Activated naive CD8-positive, alpha-beta T cell (primary cell): ENCODE results near the gene ANKRD44.

ENCODE experiments used
- H3K27ac Mint-ChIP-seq: one replicate; pipeline ENCODE4 v1.8.0; 2021; ENCODE audit warnings: mixed read lengths
- H3K27me3 Mint-ChIP-seq: one replicate; pipeline ENCODE4 v1.8.0; 2021; ENCODE audit warnings: mixed read lengths
- H3K36me3 Mint-ChIP-seq: one replicate; pipeline ENCODE4 v1.8.0; 2021; ENCODE audit warnings: mixed read lengths
- H3K4me1 Mint-ChIP-seq: one replicate; pipeline ENCODE4 v1.8.0; 2021; ENCODE audit warnings: low read depth, mixed read lengths
- H3K4me3 Mint-ChIP-seq: one replicate; pipeline ENCODE4 v1.8.0; 2021; ENCODE audit warnings: mild to moderate bottlenecking, mixed read lengths
- H3K9me3 Mint-ChIP-seq: one replicate; pipeline ENCODE4 v1.8.0; 2021; ENCODE audit warnings: low read depth, mixed read lengths

The ANKRD44 gene

DNA sequence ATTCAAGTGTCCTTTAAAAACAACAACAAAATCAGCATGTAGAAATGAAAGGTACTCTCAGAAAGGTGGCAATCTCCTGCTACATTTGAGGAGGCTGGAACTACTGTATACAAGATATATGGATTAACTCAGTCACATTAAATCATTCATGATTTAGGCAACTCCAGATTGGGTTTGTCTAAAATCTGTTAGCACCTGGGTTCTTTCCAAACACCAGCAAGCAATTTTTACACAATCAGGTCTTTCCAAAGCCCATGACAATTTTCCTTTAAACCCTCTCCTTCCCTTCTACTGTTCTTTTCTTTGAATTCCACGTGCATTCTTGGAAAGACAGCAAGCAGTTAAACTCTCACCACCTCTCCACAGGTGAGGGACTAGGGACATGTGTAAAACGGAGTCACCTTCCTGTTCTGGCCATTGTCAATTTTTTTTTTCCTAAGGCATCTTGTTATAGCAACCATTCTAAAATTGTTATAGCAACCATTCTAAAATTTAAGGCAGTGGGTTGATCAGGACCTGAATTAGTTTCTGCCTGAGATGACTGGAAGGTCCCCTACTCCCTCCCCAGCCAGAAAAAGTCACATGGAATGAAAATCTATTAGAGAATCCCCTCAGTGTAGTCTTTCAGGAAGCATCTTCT is 113.9 kb downstream of the ANKRD44 start:
- Mint-ChIP-seq H3K27ac (peak overlapping the region; percentile 98), H3K27me3 (no peaks in the 10 kb centered on the region), H3K4me1 (peaks cover 90% of the 10 kb centered on the region), H3K9me3 (no peaks in the 10 kb centered on the region), H3K4me3 (peak overlapping the region; percentile 85), H3K36me3 (peaks cover 5% of the 10 kb centered on the region)

DNA sequence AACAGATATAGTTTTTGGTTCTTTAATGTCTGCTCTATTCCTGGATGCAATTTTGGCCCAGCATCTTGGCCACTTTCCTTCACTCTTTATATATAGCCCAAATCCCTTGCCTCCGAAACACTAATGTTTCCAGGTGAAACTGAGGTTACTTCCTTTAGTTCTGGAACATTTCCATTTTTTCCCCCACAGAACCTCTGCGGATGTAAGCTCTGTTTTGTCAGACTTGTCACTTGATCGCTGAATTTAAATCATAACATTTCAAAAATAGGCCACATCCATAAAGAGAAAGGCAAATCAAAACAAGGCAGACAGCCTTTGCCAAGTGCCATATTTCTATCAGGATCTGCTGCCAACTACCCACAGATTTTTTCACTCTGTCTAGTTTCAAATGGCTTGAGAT is 115.1 kb downstream of the ANKRD44 start:
- Mint-ChIP-seq H3K27me3 (no peaks in the 10 kb centered on the region), H3K36me3 (peaks cover 5% of the 10 kb centered on the region), H3K27ac (peak overlapping the region; percentile 98), H3K4me1 (peaks cover 90% of the 10 kb centered on the region), H3K4me3 (peak overlapping the region; percentile 85), H3K9me3 (no peaks in the 10 kb centered on the region)

DNA sequence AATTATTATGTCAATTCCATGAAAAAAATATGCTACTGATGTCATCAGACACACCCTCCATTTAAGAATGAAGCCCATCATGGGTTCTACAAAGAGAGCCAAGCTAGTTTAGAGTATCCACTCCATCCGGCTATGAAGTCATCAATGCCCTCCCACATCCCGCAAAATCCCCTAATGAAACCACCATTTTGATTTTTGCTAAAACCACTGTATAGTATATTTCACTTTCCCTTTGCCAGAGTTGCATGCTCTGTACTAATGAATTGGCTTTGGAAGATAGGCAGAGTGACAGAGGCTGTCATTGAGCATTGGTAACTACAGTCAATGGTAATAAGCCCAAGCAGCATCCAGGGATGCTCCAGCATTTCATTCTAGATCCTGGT is 118.6 kb downstream of the ANKRD44 start:
- Mint-ChIP-seq H3K36me3 (peaks cover 2% of the 10 kb centered on the region), H3K4me1 (peaks cover 90% of the 10 kb centered on the region), H3K4me3 (peak overlapping the region; percentile 2), H3K9me3 (no peaks in the 10 kb centered on the region), H3K27ac (peak overlapping the region; percentile 87), H3K27me3 (no peaks in the 10 kb centered on the region)

DNA sequence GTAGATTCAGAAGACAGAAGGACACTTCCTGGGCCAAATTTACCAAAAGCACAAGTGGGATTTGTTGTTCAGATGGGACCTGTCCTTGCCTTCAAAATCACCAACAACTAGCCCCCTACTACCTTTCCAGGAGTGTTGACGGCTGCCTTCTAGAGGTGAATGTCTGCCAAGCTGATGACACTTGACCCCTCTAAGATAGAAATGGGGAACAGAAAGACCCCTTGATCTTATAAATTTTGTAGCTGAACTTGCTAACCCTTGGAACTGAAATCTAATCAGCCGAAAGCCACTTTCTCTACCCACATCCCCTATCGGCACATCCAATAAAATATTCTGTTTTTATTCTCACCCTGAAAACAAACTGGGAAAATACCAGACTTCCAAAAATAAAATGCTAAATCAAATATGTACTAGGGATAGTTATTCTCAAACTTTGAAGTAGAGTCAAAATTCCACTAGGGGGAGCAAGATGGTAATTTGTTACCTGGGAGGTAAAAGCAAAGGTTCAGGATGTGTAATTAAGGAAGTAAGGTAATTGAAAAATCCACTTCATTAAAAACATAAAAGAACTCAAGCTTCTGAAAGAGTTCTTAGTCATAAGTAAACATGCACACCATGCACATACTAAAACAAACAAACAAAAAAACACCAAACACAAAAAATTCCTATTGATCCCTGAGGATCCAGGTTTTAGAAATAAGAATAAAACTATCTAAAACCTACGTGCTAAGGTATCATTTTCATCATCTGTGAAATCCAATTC is 119.2 kb downstream of the ANKRD44 start:
- peaks cover 2% of the 10 kb centered on the region for H3K36me3 Mint-ChIP-seq
- H3K4me3 Mint-ChIP-seq = peak overlapping the region; percentile 31
- no peaks in the 10 kb centered on the region for H3K27me3 Mint-ChIP-seq
- H3K9me3 Mint-ChIP-seq = no peaks in the 10 kb centered on the region
- peak overlapping the region; percentile 87 for H3K27ac Mint-ChIP-seq
- peaks cover 87% of the 10 kb centered on the region for H3K4me1 Mint-ChIP-seq

DNA sequence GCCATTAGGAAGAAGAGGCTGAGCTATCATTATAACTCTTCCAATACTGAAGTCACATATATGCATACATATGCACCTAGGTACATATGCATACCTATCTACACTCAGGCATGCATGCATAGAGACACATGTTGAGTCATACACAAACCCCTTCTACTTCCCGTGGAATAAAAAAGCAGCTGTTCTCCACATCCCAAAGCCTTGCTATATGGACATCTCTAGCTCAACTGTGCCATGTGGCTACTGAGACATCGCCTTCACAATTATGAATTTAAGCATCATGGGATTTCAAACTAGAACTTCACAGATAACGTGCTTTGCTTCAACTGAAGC is 120.5 kb downstream of the ANKRD44 start:
- peak overlapping the region; percentile 89 for H3K27ac Mint-ChIP-seq
- peaks cover 87% of the 10 kb centered on the region for H3K4me1 Mint-ChIP-seq
- no peaks in the 10 kb centered on the region for H3K27me3 Mint-ChIP-seq
- H3K36me3 Mint-ChIP-seq = peaks cover 7% of the 10 kb centered on the region
- no peaks in the 10 kb centered on the region for H3K9me3 Mint-ChIP-seq
- no peak overlapping the region for H3K4me3 Mint-ChIP-seq

DNA sequence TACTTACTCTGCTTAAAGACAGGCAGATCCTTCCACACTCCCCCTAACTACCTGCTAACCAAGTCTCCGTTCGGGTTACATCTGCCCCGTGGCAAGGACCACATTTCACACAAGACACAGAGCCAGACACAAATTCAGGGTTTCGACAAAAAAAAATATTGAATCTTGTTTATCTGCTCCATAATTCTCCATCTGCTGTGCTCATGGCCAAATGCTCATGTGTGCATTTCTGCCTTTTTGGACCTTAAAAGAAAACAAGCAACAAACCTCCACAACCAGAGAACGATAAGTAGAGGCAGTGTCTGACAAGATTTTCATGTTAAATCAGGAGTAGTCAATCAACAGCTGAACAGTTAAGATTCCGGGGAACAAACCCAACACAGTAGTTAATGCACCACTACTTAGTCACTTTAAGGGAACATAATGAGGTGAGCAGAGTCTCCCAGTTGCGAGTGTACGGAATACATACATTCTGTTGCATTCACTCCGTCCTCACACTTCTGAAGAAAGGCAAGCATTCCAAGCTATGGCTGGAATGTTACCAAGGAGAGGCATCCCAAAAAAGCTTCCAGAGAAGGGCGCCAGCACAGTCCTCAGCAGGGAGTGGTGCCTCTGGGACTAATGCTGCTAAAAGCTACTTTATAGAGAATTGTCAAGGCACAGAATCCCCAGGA is 121.0 kb downstream of the ANKRD44 start:
- peaks cover 7% of the 10 kb centered on the region for H3K36me3 Mint-ChIP-seq
- peak overlapping the region; percentile 9 for H3K4me3 Mint-ChIP-seq
- H3K27me3 Mint-ChIP-seq = no peaks in the 10 kb centered on the region
- H3K9me3 Mint-ChIP-seq = no peaks in the 10 kb centered on the region
- peaks cover 85% of the 10 kb centered on the region for H3K4me1 Mint-ChIP-seq
- H3K27ac Mint-ChIP-seq = peak overlapping the region; percentile 89

DNA sequence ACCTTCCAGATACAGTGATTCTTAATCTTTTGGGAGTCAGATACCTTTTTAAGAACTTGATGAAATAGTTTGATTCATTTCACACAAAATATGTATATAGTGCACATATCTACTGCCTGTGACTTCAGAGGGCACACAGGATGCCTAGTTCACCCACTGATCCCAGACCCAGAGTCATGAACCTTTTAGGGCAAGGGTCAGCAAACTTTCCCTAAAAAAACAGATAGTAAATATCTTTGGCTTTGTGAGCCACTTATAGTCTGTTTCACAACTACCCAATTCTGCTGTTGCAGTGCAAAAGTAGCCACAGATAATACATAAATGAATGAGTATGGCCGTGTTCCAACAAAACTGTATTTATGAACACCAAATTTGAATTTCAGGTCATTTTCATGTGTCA is 124.9 kb downstream of the ANKRD44 start:
- Mint-ChIP-seq H3K4me1 (peaks cover 87% of the 10 kb centered on the region), H3K27ac (peak overlapping the region; percentile 64), H3K27me3 (no peaks in the 10 kb centered on the region), H3K9me3 (no peaks in the 10 kb centered on the region), H3K36me3 (peaks cover 29% of the 10 kb centered on the region), H3K4me3 (no peak overlapping the region)

DNA sequence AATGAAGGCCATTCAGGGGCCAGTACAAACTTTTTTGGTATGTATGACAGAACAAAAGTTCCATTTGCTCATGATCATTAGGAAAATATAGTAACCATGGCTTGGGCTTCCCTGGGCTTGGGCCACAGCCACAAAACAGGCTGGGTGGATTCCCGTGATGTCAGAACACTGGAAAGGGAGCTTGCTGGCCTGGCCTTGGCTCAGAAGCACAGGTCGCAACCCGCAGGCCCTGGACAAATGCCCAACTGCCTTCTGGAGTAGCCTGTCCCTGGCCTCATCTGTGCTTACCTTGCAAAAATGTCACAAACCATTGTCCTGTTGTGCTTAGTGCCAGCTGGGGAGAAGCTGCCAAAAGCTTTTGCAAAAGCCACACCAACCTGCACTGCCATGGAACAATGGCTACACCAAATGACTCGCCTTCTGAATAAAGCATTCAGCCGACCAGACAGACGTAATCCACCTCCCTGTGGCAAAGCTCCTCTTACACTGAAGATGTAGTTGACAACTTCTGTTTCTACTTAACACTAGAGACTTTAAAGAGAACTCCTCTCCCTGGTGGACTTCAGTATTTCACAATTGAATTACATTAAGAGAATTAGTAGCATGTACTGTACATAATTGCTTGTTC is 125.5 kb downstream of the ANKRD44 start:
- Mint-ChIP-seq H3K36me3 (peaks cover 29% of the 10 kb centered on the region), H3K9me3 (no peaks in the 10 kb centered on the region), H3K4me3 (no peak overlapping the region), H3K27ac (peak overlapping the region; percentile 84), H3K27me3 (no peaks in the 10 kb centered on the region), H3K4me1 (peaks cover 87% of the 10 kb centered on the region)

DNA sequence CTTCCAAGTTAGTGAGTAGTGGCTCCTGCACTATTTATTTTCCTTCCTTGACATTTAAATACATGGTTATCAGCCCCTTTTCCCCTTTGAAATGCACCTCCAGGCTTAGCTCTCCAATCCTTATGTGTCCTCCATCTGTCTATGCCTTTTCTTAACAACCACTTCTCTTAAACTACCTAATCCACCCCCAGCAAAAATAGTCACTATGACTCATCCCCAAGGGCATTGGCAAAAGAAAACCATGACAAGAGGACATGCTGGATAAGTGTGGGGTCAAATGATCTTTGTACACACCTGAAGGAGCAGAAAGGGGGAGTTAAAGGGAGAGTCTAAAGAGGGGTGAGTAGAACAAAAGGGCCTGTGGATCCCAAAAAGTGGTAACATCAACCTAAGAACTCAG is 127.2 kb downstream of the ANKRD44 start:
- Mint-ChIP-seq H3K4me1 (peaks cover 83% of the 10 kb centered on the region), H3K9me3 (no peaks in the 10 kb centered on the region), H3K4me3 (no peak overlapping the region), H3K27me3 (no peaks in the 10 kb centered on the region), H3K27ac (peak overlapping the region; percentile 46), H3K36me3 (peaks cover 29% of the 10 kb centered on the region)

DNA sequence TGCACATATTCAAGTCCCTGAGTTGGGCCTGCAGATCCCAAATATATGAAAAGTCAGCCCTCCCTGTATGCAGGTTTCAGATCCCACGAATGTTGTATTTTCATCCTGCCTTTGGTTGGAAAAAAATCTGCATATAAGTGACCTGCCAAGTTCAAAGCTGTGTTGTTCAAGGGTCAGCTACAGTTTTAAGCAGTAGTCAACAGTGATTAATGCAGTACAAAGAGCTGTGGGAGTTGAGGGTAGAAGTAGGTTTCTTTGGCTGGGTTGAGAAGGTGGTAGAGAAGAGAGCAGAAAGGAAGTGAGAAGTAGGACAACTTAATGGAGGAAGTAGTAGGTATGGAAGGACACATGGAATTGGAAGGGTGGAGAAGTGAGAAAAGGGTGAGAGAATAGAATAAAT is 127.9 kb downstream of the ANKRD44 start:
- no peaks in the 10 kb centered on the region for H3K27me3 Mint-ChIP-seq
- H3K4me3 Mint-ChIP-seq = no peak overlapping the region
- peaks cover 76% of the 10 kb centered on the region for H3K4me1 Mint-ChIP-seq
- H3K9me3 Mint-ChIP-seq = no peaks in the 10 kb centered on the region
- peaks cover 29% of the 10 kb centered on the region for H3K36me3 Mint-ChIP-seq
- peak overlapping the region; percentile 46 for H3K27ac Mint-ChIP-seq

DNA sequence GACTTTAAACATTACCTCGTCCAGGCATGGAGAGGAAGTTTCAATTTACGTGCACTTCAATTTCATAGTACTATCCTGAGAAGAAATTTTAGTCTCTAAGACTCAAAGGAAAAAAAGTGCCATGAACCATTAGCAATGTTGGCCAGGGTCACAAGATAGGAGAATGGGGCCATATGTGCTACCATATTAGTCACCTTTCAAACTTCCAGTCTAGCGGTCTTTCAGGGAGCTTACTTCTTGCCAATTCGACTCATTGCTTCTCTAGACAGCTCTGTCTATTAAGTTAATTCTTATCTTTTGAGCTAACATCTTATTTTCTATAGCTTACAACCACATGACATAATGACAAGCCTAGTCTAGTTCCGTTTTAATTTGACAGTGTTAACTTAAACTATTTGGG is 129.1 kb downstream of the ANKRD44 start:
- Mint-ChIP-seq H3K9me3 (no peaks in the 10 kb centered on the region), H3K4me3 (no peak overlapping the region), H3K36me3 (peaks cover 29% of the 10 kb centered on the region), H3K27me3 (no peaks in the 10 kb centered on the region), H3K27ac (peak overlapping the region; percentile 73), H3K4me1 (peaks cover 70% of the 10 kb centered on the region)

DNA sequence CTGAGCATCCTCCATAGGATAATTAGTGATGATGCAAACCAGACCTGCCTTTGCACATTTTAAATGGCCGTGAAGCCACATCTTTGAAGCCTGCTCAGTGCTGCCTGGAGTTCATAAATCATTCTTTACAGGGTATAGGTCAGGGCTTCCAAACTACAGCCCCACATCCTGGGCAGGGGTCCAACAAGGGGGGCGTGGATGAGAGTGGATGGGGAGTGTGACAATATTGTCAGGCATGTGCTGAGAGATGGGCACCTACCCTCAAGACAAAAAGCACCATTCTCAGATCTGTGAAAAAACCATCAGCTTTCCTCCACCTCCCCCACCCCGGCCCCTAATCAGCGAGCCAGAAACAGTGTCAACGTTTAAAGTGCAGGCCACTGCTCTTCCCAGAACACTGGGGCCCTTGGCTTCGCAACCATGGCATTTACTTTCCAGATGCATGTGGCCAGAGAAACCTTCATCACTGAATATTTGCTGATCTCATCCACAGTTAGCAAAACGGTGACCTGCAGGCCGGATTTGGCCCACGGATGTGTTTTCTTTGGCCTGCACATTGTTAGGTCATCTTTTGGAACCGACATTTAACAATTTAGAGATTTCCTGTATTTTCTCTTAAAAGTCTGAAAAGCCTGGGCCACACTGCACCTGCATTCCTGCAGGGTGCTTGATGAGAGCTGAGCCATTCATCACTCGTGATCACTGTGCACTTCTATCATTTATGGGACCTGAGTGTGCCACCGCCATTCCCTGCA is 130.7 kb downstream of the ANKRD44 start:
- no peaks in the 10 kb centered on the region for H3K27me3 Mint-ChIP-seq
- H3K36me3 Mint-ChIP-seq = peaks cover 23% of the 10 kb centered on the region
- H3K9me3 Mint-ChIP-seq = no peaks in the 10 kb centered on the region
- peak overlapping the region; percentile 86 for H3K27ac Mint-ChIP-seq
- peaks cover 72% of the 10 kb centered on the region for H3K4me1 Mint-ChIP-seq
- H3K4me3 Mint-ChIP-seq = no peak overlapping the region

DNA sequence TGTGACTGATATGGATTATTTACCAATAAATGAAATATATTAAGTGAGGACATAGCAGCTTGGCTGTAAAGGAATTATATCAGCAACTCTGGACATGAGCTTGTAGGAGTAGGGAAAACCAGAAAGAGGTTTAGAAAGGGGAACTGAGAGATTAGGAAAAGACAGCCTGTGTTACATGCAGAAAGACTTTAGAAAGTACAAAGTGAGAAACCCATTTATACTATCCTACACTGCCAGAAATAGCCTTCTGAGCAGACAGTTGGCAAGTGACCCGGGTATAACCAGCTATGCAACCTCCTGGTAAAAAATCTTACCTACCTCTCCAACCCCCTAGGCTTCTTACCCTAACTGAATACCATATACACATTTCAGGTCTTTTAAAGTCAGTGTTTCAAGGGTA is 134.1 kb downstream of the ANKRD44 start:
- H3K36me3 Mint-ChIP-seq = peaks cover 8% of the 10 kb centered on the region
- no peak overlapping the region for H3K4me3 Mint-ChIP-seq
- no peaks in the 10 kb centered on the region for H3K27me3 Mint-ChIP-seq
- H3K27ac Mint-ChIP-seq = peak overlapping the region; percentile 77
- H3K9me3 Mint-ChIP-seq = no peaks in the 10 kb centered on the region
- peaks cover 64% of the 10 kb centered on the region for H3K4me1 Mint-ChIP-seq

DNA sequence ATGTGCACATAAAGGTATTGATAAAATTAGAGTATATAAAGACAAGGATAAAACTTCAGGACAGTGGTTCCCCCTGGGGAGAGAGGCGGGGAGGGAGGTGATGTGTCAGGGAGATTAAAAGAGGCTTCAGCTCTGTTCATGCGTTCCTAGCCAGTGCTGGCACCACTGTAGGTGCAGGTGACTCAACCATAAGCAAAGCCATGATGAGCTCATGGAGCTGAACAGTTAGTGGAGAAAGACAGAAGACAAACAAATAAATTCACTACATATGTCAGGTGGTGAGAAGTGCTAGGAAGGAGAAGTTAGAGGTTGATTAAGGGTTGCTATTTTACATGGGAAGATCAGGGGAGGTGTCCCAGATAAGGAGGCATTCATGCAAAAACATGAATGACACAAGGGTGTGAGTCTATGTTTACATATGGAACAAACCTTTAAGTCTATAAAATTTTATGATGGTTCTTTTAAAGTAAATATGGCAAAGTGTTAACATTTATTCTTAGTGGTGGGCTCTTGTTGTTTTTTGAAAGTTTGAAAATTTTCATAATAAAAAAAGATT is 136.0 kb downstream of the ANKRD44 start:
- Mint-ChIP-seq H3K27ac (peak overlapping the region; percentile 88), H3K4me1 (peaks cover 66% of the 10 kb centered on the region), H3K4me3 (no peak overlapping the region), H3K36me3 (peaks cover 12% of the 10 kb centered on the region), H3K27me3 (no peaks in the 10 kb centered on the region), H3K9me3 (no peaks in the 10 kb centered on the region)
